Astrocyte (in vitro differentiated cells and primary cell): ENCODE results near the gene UBE2C.

ENCODE experiments used
- CTCF ChIP-seq: IDR thresholded peaks from 2 replicates; pipeline ENCODE4 v1.5.1; 2011; ENCODE audit warnings: low read depth, mild to moderate bottlenecking, inconsistent platforms, low read length, moderate library complexity; ENCODE audit not compliant: insufficient read depth
- EZH2 ChIP-seq: IDR thresholded peaks from 2 replicates; pipeline ENCODE4 v1.6.1; 2012; ENCODE audit warnings: mild to moderate bottlenecking, low read length, inconsistent platforms; ENCODE audit not compliant: insufficient read depth

- TF ChIP-seq CTCF: no peak
- no peak for TF ChIP-seq EZH2
Measured at GRCh38 chr20:45841407-45842129, 29.1 kb downstream of the UBE2C start.
